GM19372 (cell line): ENCODE results near the gene TSPAN13.

ENCODE experiments used
- ATAC-seq: cut with Tn5 transposase; IDR thresholded peaks from one replicate; pipeline ENCODE4 v1.9.1; 2021; ENCODE audit warnings: mild to moderate bottlenecking, low read depth, moderate library complexity; ENCODE audit not compliant: unreplicated experiment

The TSPAN13 gene

GRCh38 chr7:16773884-16774283 is 20.3 kb downstream of the TSPAN13 start:
- no peak for ATAC-seq

- ATAC-seq, result no peak
Measured at GRCh38 chr7:16774294-16774693, 20.7 kb downstream of the TSPAN13 start.

GRCh38 chr7:16774986-16775385 is 21.4 kb downstream of the TSPAN13 start:
- no peak for ATAC-seq

- no peak for ATAC-seq
Measured at GRCh38 chr7:16776053-16776452, 22.5 kb downstream of the TSPAN13 start.

GRCh38 chr7:16778476-16778875 is 24.9 kb downstream of the TSPAN13 start:
- no peak for ATAC-seq

- no peak for ATAC-seq
Measured at GRCh38 chr7:16779051-16779450, 25.5 kb downstream of the TSPAN13 start.

- ATAC-seq, result no peak
Measured at GRCh38 chr7:16780596-16780995, 27.0 kb downstream of the TSPAN13 start.

- no peak for ATAC-seq
Measured at GRCh38 chr7:16785321-16785720, 31.8 kb downstream of the TSPAN13 start.

- ATAC-seq, result no peak
Measured at GRCh38 chr7:16785846-16786245, 32.3 kb downstream of the TSPAN13 start.

GRCh38 chr7:16786257-16786656 is 32.7 kb downstream of the TSPAN13 start:
- no peak for ATAC-seq

GRCh38 chr7:16787127-16787526 is 33.6 kb downstream of the TSPAN13 start:
- no peak for ATAC-seq

- ATAC-seq, result no peak
Measured at GRCh38 chr7:16791071-16791470, 37.5 kb downstream of the TSPAN13 start.

- no peak for ATAC-seq
Measured at GRCh38 chr7:16791905-16792698, 38.5 kb downstream of the TSPAN13 start.

- ATAC-seq, result no peak
Measured at GRCh38 chr7:16794986-16795385, 41.4 kb downstream of the TSPAN13 start.

- no peak for ATAC-seq
Measured at GRCh38 chr7:16795624-16796023, 42.1 kb downstream of the TSPAN13 start.

- peak; percentile 71 for ATAC-seq
Measured at GRCh38 chr7:16801111-16801542, 47.6 kb downstream of the TSPAN13 start.

GRCh38 chr7:16801579-16801978 is 48.0 kb downstream of the TSPAN13 start:
- ATAC-seq, result peak; percentile 4

GRCh38 chr7:16803125-16803524 is 49.6 kb downstream of the TSPAN13 start:
- ATAC-seq, result no peak

GRCh38 chr7:16803881-16804673 is 50.5 kb downstream of the TSPAN13 start:
- no peak for ATAC-seq

- ATAC-seq, result no peak
Measured at GRCh38 chr7:16804674-16805439, 51.3 kb downstream of the TSPAN13 start, which contains the start of gene AGR2. Gene AGR2, minus strand, starts transcription at chr7:16804999. Its CDS starts 3,203 bp downstream, at chr7:16801796.

GRCh38 chr7:16805441-16805840 is 51.9 kb downstream of the TSPAN13 start:
- ATAC-seq, result no peak
